ENCODE measurements around the gene NR3C1. TPM values are rescaled to one million over a fixed set of nuclear protein-coding genes. Genes with fewer than 3 reads are reported as not detected.
A peak's percentile ranks its signal among the peaks of the same experiment; 100 is the strongest.

Gene NR3C1
- total RNA-seq, 2 experiments from 2014 or later, result 62.7 to 73.1 TPM

DNA sequence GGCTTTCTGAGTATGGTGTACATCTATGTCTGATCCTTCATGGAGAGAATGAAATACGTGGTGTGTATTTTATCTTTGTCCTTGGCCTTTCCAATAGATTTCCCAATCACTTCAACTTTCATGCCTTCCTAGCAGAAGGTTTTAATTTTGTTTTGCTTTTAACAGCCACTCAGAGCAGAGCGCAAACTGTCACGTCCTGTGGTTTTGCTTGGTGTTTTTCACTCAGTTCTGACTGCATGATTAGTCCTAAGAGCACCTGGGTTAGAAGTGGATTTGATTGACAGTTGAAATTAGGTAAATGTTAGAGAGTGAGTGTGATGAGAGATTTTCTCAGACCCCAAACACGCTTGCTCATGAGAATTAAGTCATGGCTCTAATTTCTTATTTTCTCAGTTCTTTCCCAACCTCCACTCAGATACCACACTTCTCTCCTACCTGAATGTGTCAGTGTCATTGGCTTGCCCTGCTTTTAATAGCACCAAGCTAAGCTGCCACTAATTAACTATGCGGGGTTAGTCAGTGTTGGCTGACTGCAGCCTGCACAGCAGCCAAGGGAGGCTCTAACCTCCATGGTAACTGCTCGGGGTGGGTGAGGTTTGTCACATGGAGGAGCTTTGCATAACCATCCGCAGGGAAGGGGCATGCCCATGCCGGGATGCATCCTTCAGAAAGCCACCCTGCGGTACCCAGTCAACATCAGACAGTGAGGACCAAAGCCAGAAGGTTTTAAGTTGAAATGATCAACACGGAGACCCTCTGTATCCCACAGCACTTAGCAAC, 173.4 kb downstream of the NR3C1 start:
- no peaks in the 10 kb centered on the region for H3K36me3 Mint-ChIP-seq (ENCODE audit: low read depth)
- H3K4me1 Mint-ChIP-seq, result peaks cover 30% of the 10 kb centered on the region
- H3K9me3 Mint-ChIP-seq, result no peaks in the 10 kb centered on the region
- peak; percentile 69 for DNase-seq
- H3K27ac Mint-ChIP-seq, result peak overlapping the region; percentile 91
- CTCF ChIA-PET, result interaction anchor here (1.1 kb wide), 1 partner anchor 16 kb away, joined by 3 read pairs; no protein-coding TSS in a partner anchor
- H3K27me3 Mint-ChIP-seq, result no peaks in the 10 kb centered on the region
- peak overlapping the region; percentile 44 for H3K4me3 Mint-ChIP-seq
- POLR2A ChIA-PET, result interaction anchor here (0.6 kb wide), 1 partner anchor 239 kb away, joined by 3 read pairs; no protein-coding TSS in a partner anchor

DNA sequence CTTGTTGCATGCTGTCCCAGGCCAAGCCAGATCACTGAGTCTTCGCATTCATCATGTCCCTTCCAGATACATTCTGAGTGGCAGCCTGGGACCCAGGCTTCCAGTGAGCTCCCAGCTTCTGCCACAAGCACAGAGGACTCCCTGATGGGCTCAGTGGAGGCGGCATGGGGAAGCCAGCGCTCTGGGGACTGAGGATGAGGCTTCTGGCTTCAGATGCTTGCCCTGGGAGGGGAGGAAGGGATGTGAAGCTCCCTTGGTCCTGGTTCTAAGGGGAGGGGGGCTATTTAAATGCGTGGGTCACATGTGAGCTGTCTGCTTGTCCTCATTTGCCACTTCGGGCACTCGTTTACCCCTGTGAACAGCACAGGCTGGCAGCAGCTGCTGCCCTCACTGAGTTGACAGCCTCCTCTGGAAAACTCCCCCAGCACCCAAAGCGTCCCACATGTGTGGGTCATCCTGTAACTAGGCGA, 174.0 kb downstream of the NR3C1 start:
- Mint-ChIP-seq H3K4me1 (peaks cover 30% of the 10 kb centered on the region), H3K4me3 (peak overlapping the region; percentile 44), H3K36me3 (ENCODE audit: low read depth) (peaks cover 4% of the 10 kb centered on the region), H3K9me3 (no peaks in the 10 kb centered on the region), H3K27me3 (no peaks in the 10 kb centered on the region), H3K27ac (peak overlapping the region; percentile 91)
- no peak for DNase-seq
- ChIA-PET POLR2A (interaction anchor here (0.6 kb wide), 1 partner anchor 240 kb away, joined by 3 read pairs; no protein-coding TSS in a partner anchor), CTCF (interaction anchor here (2.2 kb wide), 1 partner anchor 21 kb away, joined by 6 read pairs; no protein-coding TSS in a partner anchor)

DNA sequence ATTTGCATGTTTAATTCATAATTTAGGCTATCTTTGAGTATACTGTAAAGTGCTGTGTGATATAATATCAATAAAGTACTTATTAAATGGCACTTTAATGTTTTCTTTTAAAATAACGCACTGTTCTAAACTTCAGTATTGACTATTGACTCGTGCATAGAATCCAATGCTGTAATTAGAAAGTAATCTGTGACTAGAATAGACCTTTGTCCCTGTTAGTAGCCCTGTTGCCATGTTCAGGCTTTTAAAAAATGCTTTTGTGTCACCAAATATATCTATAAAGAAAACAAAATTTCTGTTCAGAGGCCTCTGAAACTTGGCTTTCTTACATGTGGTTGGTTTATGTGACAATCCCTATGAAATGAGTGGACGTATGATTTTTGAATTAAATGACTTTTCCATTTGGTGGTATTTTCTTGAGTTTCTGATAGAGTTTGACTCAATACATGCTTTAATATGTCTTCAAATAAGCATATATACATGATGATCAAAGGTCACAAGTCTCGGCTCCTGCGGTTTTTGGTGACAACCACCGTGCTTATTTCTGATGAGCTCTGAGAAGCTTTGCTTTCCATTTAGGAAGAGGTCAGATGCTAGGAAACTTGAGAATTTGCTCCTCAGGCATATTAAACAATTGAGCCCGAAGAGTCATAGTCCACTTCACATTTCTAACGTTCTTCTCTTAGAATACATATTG, 174.7 kb downstream of the NR3C1 start:
- Mint-ChIP-seq H3K27me3 (no peaks in the 10 kb centered on the region), H3K9me3 (no peaks in the 10 kb centered on the region), H3K4me1 (peaks cover 31% of the 10 kb centered on the region), H3K36me3 (ENCODE audit: low read depth) (peaks cover 8% of the 10 kb centered on the region), H3K4me3 (no peak overlapping the region), H3K27ac (peak overlapping the region; percentile 91)
- no peak for DNase-seq
- ChIA-PET POLR2A (no interaction called here), CTCF (interaction anchor here (1.0 to 2.2 kb wide), 2 partner anchors 12 to 21 kb away, joined by 3 to 6 read pairs; no protein-coding TSS in a partner anchor)
